ENCODE results near the gene TRAF3. TPM values are rescaled to one million over a fixed set of nuclear protein-coding genes. Genes with fewer than 3 reads are reported as not detected.
A peak's percentile ranks its signal among the peaks of the same experiment; 100 is the strongest.

Gene TRAF3
- total RNA-seq, 1 experiment from 2014 or later, result 49.3 TPM

GRCh38 chr14:102930138-102930752 lies 153.0 kb downstream of the TRAF3 start:
- Histone ChIP-seq H3K36me3 (ENCODE audit: insufficient read depth, low read length, poor library complexity, severe bottlenecking) (peaks cover 6% of the 10 kb centered on the region), H3K27ac (ENCODE audit: low read depth, low read length, poor library complexity, severe bottlenecking) (no peak overlapping the region), H3K27me3 (replicated peaks; ENCODE audit: insufficient read depth, low read depth, low read length, poor library complexity) (no peaks in the 10 kb centered on the region), H3K4me3 (ENCODE audit: low read depth, low read length, poor library complexity, severe bottlenecking) (peak overlapping the region; percentile 51), H3K9me3 (ENCODE audit: low read depth, low read length, poor library complexity, severe bottlenecking) (no peaks in the 10 kb centered on the region), H3K4me1 (ENCODE audit: insufficient read depth, low read length, poor library complexity, severe bottlenecking) (peaks cover 11% of the 10 kb centered on the region)
- peak; percentile 43 for DNase-seq (ENCODE audit: low spot score)
- TF ChIP-seq CTCF (conservative IDR thresholded peaks at IDR 0.05; ENCODE audit: low read depth, low read length) (no peak; the same call in 1 of the 2 replicates), EZH2 (IDR thresholded peaks at IDR 0.05; ENCODE audit: borderline replicate concordance, low read depth, low read length, poor library complexity, severe bottlenecking) (no peak)
- ChIA-PET POLR2A (ENCODE audit: low non-redundant PET) (no interaction called here), CTCF (no interaction called here)
- BruUV-seq (replicated peaks), result no TSS peak
- intact Hi-C loops (cut with micrococcal nuclease; ENCODE audit: unreplicated experiment), result no loop called here

- POLR2A ChIA-PET (ENCODE audit: low non-redundant PET), result no interaction called here
- Histone ChIP-seq H3K27me3 (replicated peaks; ENCODE audit: insufficient read depth, low read depth, low read length, poor library complexity) (no peaks in the 10 kb centered on the region), H3K27ac (ENCODE audit: low read depth, low read length, poor library complexity, severe bottlenecking) (no peak overlapping the region), H3K36me3 (ENCODE audit: insufficient read depth, low read length, poor library complexity, severe bottlenecking) (peaks cover 6% of the 10 kb centered on the region), H3K9me3 (ENCODE audit: low read depth, low read length, poor library complexity, severe bottlenecking) (no peaks in the 10 kb centered on the region), H3K4me3 (ENCODE audit: low read depth, low read length, poor library complexity, severe bottlenecking) (peak overlapping the region; percentile 51), H3K4me1 (ENCODE audit: insufficient read depth, low read length, poor library complexity, severe bottlenecking) (peaks cover 11% of the 10 kb centered on the region)
- DNase-seq (ENCODE audit: low spot score), result no peak
- CTCF ChIA-PET, result no interaction called here
- no TSS peak for BruUV-seq (replicated peaks)
- intact Hi-C loops (cut with micrococcal nuclease; ENCODE audit: unreplicated experiment), result no loop called here
- TF ChIP-seq CTCF (conservative IDR thresholded peaks at IDR 0.05; ENCODE audit: low read depth, low read length), result no peak
These were observed 153.7 kb downstream of the TRAF3 start for GRCh38 chr14:102930753-102931579.

GRCh38 chr14:102931580-102932285 lies 154.5 kb downstream of the TRAF3 start:
- CTCF ChIA-PET, result no interaction called here
- BruUV-seq (replicated peaks), result no TSS peak
- no peaks in the 10 kb centered on the region for H3K9me3 ChIP-seq (ENCODE audit: low read depth, low read length, poor library complexity, severe bottlenecking)
- POLR2A ChIA-PET (ENCODE audit: low non-redundant PET), result no interaction called here
- intact Hi-C loops (cut with micrococcal nuclease; ENCODE audit: unreplicated experiment), result no loop called here
- peaks cover 11% of the 10 kb centered on the region for H3K4me1 ChIP-seq (ENCODE audit: insufficient read depth, low read length, poor library complexity, severe bottlenecking)
- no peak for DNase-seq (ENCODE audit: low spot score)
- no peak overlapping the region for H3K4me3 ChIP-seq (ENCODE audit: low read depth, low read length, poor library complexity, severe bottlenecking)
- TF ChIP-seq CTCF (conservative IDR thresholded peaks at IDR 0.05; ENCODE audit: low read depth, low read length) (no peak), EZH2 (IDR thresholded peaks at IDR 0.05; ENCODE audit: borderline replicate concordance, low read depth, low read length, poor library complexity, severe bottlenecking) (no peak)
- peaks cover 6% of the 10 kb centered on the region for H3K36me3 ChIP-seq (ENCODE audit: insufficient read depth, low read length, poor library complexity, severe bottlenecking)
- H3K27ac ChIP-seq (ENCODE audit: low read depth, low read length, poor library complexity, severe bottlenecking), result no peak overlapping the region
- no peaks in the 10 kb centered on the region for H3K27me3 ChIP-seq (replicated peaks; ENCODE audit: insufficient read depth, low read depth, low read length, poor library complexity)

Measured in A673 (cell line).